Measurements from ENCODE around the gene MT1X.
"Not testable (repeated sequence)": the region's sequence is repeated elsewhere in the genome, so short reads cannot be mapped to it uniquely, and the experiment has no call there.

The MT1X gene

GRCh38 chr16:56657555-56658326 is 24.5 kb upstream of the MT1X start, which contains the start of gene MT1F:
Gene MT1F (plus strand): TSS chr16:56657959. CDS start chr16:56658059, 100 bp downstream.
- peak in 1 of 2 donors; percentile 51 for DNase-seq

- no peak for DNase-seq
Measured at GRCh38 chr16:56658327-56658875, 23.9 kb upstream of the MT1X start.

- DNase-seq = no peak
Measured at GRCh38 chr16:56662357-56663354, 19.6 kb upstream of the MT1X start.

- DNase-seq = no peak
Measured at GRCh38 chr16:56664506-56664905, 17.8 kb upstream of the MT1X start.

GRCh38 chr16:56665286-56666261 is 16.7 kb upstream of the MT1X start:
- DNase-seq = not testable (repeated sequence)

GRCh38 chr16:56667581-56668571 is 14.4 kb upstream of the MT1X start, which contains the start of gene MT1G:
Gene MT1G (minus strand): TSS chr16:56668065. CDS start chr16:56667993, 72 bp downstream.
- peak in 1 of 2 donors; percentile 18 for DNase-seq

DNA sequence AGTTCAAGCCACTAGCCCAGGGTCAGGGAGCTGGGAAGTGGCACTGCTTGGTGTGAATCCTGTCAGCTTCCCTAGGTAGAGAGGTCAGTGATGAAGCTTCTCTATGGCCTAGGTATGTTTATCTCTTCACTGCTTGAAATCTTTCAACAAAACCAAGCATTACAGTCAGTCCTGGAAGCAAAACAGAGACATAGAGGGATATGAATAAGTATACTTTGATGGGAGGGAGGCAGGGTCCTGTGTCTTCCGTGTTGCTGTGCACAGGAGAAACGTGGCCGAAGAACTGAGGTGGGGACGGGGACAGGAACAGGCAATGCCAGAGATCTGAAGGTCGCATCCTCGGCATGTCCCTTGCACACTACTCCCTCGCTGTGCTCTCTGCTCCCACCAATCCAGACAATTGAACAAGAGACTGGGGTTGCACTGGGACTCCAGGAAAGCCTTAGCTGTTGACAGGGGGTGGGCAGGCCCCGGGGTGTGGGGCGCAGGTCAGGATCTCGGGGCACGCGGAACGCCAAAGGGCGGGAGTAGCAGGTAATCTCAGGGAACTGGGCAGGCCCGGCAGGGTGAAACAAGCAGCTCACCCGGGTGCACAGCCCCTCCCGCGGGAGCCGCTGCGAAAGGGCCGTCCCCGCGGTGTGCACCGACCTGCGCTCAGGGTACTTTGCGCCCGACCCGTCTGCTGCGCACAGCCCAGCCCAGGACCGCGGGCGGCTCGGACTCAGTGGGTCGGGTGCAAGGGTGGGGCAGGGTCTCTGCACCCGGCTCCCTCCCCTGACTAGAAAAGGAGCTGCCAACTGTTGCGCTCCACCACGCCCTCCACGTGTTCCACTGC is 13.0 kb upstream of the MT1X start, which contains the start of gene MT1H:
Gene MT1H, plus strand, starts transcription at position 810 of the 835 bp plus-strand sequence. CDS start 71 bp downstream, outside the sequence.
- DNase-seq = no peak

GRCh38 chr16:56669840-56670619 is 12.2 kb upstream of the MT1X start:
- DNase-seq = no peak

DNA sequence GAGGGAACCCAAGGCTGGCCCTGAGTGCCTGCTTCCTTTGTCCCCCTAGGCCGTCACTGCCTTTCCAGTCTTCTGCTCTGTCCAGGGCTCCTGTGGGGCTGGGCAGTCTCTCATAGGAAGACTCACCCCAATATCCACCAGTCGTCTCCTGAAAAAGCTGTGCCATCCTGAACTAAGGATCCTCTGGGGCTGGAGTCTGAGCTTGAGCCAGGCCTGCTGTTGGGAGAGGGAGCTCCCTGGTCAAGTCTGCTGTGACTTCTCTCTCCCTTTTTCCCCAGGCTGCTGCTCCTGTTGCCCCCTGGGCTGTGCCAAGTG is 11.7 kb upstream of the MT1X start:
- no peak for DNase-seq

- not testable (repeated sequence) for DNase-seq
Measured at GRCh38 chr16:56671691-56672090, 10.6 kb upstream of the MT1X start.

GRCh38 chr16:56672171-56672570 is 10.1 kb upstream of the MT1X start:
- not testable (repeated sequence) for DNase-seq

DNA sequence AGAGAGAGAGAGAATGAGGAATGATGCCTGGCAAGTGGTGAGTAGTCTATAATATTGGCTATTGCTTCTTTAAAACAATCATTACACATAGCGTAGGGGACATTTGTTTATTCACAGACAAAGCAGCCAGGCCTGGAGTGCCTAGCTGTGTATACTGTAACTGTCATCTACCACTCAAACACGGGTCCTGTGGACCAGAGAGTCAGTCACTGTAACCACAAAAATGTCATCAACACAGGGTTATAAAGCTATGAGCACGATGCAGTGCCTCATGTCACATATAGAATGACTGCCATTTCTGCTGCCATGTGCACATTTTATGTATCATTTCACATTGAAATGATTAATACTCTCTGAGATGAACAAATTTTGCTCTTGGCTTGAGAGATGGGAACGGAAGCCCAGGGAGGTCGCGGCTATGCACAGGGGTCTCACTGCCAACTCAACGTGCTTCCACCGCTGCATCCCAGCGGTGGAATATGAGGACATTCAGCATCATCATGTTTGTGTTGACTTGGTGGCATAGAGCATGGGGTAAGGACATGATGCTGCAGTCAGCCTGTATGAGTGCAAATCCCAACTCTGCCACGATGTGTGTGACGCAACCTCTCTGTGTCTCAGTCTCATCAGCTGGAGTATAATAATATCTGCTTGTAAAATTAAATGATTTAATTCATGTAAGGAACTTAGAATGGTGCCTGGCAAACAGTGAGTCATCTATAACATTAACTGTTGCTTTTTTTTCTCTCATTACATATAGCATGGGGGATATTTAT is 9.3 kb upstream of the MT1X start:
- no peak for DNase-seq

DNA sequence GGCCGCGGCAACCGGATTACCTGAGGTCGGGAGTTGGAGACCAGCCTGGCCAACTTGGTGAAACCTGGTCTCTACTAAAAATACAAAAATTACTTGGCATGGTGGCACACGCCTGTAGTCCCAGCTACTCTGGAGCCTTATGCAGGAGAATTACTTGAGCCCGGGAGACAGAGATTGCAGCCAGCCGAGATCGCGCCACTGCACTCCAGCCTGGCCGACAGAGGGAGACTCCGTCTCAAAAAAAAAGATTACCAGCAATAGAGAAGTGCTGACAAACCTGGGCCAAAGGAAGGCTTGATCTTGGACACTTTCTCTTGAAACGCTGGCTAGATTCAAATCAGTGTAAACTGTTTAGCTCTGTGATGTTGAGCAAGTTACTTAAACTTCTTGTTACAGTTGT is 8.3 kb upstream of the MT1X start:
- no peak for DNase-seq

DNA sequence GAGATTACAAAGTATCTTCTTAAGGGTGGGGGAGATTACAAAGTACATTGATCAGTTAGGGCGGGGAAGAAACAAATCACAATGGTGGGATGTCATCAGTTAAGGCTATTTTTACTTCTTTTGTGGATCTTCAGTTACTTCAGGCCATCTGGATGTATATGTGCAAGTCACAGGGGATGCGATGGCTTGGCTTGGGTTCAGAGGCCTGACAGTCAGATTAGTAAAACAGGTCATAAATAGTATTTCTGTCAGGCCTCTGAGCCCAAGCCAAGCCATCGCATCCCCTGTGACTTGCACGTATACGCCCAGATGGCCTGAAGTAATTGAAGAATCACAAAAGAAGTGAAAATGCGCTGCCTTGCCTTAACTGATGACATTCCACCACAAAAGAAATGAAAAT is 7.7 kb upstream of the MT1X start:
- not testable (repeated sequence) for DNase-seq

GRCh38 chr16:56675685-56676210 is 6.5 kb upstream of the MT1X start:
- DNase-seq = no peak

DNA sequence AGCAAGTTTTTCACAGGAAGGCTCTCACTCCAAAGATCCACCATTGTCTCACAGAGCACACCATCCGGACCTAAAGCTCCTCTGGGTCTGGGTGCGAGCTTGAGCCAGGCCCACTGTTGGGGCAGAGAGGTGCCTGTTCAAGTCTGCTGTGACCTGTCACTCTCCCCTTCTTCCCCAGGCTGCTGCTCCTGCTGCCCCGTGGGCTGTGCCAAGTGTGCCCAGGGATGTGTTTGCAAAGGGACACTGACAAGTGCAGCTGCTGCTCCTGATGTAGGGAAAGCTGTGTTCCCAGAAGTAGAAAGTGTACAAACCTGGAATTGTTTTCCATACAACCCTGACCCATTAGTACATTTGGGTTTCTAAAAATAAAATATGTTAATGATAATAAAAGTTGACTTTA is 4.8 kb upstream of the MT1X start:
- no peak for DNase-seq

- no peak for DNase-seq
Measured at GRCh38 chr16:56679078-56679730, 3.1 kb upstream of the MT1X start.
